HuH-7.5 (cell line): ENCODE data around the gene RFX1.
"Not testable (repeated sequence)": the region's sequence is repeated elsewhere in the genome, so short reads cannot be mapped to it uniquely, and the experiment has no call there.

ENCODE experiments used
- DNase-seq: peaks from one replicate; pipeline ENCODE4 v3.0.0; 2011; ENCODE audit warnings: low spot score

RFX1 gene

DNA sequence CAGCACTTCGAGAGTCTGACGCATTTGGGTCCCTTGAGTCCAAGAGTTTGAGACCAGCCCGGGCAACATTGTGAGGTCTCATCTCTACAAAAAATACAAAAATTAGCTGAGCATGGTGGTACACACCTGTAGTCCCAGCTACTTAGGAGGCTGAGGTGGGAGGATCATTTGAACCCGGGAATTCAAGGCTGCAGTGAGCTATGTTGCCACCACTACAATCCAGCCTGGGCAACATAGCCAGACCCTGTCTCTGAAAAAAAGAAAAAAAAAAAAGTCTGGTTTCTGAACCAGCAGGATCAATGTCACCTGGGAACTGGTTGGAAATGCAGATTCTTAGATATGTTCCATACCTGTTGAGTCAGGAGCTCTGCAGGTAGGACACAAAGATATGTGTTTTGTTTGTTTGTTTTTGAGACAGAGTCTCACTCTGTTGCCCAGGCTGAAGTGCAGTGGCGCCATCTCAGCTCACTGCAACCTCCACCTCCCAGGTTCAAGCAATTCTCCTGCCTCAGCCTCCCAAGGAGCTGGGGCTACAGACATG, 20.6 kb upstream of the RFX1 start:
- DNase-seq, result not testable (repeated sequence)

DNA sequence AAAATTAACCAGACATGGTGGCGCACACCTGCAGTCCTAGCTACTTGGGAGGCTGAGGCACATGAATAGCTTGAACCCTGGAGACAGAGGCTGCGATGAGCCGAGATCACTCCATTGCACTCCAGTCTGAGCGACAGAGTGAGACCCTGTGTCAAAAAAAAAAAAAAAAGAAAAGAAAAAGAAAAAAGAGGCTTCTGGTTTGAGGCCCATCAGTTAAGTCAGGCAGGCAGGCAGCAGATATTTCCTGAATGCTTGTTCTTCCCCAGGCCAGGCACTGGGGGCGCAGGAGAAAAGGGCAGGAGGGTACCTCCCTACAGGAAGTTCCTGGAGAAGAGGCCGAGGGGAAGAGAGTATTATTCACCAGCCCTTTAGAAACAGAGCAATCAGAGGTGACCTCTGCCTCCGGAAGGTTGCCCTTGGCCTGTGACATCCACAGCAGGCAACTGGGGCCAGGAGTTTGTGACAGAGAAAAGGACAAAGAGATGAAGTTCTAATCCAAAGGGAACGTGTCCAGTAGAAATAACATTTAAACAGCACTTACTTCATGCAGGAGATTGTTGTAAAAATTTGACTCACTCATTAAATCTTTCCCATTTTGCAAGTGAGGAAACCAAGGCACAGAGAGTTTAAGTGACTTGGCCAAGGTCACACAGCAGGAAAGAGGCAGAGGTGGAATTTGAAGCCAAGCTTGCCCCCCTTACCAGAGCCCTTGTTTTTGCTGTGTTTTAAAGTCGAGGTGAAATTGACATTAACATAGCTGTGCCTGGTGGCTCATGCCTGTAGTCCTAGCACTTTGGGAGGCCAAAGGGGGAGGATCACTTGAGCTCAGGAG, 17.5 kb upstream of the RFX1 start:
- DNase-seq, result peak; percentile 84

DNA sequence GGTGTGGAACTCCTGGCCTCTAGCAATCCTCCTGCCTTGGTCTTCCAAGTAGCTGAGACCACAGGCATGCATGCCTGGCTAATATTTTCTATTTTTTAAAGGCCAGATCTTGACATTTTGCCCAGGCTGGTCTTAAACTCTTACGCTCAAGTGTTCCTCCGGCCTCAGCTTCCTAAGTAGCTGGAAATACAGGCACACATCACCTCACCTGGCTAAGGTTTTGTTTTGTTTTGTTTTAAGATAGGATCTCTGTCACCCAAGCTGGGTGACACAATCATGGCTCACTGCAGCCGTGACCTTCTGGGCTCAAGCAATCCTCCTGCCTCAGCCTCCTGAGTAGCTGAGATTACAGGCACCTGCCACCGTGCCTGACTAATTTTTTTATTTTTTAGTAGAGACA, 16.3 kb upstream of the RFX1 start:
- DNase-seq, result no peak

DNA sequence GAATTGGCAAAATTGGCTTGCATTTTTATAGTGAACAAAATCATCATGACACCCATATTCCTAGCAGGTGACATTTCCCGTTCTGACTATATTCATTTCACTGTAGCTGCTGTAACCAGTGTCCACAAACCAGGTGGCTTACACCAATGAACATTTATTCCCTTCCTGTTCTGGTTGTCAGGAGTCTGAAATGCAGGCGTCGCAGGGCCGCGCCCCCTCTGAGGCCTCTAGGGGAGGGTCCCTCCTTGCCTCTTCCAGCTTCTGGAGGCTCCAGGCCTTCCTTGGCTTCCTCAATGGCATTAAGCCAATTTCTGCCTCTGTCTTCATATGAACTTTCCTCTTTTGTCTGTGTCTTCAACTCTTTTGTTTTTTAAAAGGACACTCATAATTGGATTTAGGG, 15.4 kb upstream of the RFX1 start:
- DNase-seq, result no peak

DNA sequence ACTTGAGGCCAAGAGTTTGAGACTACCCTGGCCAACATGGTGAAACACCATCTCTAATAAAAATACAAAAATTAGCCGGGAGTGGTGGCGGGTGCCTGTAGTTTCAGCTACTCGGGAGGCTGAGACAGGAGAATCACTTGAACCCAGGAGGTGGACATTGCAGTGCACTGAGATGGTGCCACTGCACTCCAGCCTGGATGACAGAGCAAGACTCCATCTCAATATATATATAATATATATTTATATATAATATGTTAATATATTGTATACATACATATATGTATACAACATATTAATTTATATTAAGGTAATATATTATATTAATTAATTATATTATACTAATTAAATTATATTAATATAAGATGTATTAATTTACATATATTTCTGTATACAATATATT, 13.6 kb upstream of the RFX1 start:
- DNase-seq, result not testable (repeated sequence)

DNA sequence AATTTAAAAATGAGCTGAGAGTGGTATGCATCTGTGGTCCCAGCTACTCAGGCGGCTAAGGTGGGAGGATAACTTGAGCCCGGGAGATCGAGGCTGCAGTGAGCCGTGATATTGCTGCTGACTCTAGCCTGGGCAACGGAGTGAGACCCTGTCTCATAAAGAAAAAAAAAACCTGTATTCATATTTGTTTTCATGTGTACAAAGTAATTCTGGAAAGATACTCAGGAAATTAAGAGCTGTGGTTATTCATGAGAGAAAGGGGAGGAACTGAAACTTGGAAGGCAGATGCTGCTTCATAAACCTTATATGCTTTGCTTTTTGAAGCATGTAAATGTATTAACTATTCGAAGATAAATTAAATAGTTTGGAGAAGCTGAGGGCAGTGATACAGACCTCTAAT, 13.0 kb upstream of the RFX1 start:
- no peak for DNase-seq

DNA sequence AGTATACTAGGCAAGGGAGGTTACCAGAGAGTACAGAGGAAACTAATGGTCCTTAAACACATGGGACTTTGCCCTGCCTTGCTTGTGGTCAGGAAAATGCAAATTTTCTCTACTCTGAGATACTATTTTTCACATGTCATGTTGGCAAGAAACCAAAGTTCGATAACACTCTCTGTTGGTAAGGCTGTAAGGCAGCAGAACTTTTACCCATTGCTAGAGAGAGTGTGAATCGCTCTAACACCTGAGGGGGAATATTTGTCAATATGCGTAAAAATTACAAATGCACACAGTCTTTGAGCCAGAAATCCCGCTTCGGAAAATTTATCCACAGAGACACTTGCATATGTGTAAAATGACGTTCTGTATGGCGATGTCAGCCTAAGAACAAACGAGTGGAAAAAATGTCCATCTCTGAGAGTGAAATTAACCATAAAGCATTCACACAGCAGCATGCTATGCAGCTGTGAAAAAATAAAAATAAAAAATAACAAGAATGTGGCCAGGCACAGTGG, 9.5 kb upstream of the RFX1 start:
- DNase-seq, result no peak

DNA sequence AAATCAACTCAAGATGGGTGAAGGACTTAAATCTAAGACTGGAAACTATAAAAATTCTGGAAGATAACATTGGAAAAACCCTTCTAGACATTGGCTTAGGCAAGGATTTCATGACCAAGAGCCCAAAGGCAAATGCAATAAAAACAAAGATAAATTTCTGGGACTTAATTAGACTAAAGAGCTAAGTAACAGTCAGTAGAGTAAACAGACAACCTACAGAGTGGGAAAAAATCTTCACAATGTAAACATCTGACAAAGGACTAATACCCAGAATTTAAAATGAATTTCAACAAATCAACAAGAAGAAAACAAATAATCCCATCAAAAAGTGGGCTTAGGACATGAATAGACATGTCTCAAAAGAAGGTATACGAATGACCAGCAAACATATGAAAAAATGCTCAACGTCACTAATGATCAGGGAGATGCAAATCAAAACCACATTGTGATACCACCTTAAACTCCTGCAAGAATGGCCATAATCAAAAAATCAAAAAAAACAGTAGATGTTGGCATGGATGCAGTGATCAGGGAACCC, 6.3 kb upstream of the RFX1 start:
- DNase-seq, result no peak

DNA sequence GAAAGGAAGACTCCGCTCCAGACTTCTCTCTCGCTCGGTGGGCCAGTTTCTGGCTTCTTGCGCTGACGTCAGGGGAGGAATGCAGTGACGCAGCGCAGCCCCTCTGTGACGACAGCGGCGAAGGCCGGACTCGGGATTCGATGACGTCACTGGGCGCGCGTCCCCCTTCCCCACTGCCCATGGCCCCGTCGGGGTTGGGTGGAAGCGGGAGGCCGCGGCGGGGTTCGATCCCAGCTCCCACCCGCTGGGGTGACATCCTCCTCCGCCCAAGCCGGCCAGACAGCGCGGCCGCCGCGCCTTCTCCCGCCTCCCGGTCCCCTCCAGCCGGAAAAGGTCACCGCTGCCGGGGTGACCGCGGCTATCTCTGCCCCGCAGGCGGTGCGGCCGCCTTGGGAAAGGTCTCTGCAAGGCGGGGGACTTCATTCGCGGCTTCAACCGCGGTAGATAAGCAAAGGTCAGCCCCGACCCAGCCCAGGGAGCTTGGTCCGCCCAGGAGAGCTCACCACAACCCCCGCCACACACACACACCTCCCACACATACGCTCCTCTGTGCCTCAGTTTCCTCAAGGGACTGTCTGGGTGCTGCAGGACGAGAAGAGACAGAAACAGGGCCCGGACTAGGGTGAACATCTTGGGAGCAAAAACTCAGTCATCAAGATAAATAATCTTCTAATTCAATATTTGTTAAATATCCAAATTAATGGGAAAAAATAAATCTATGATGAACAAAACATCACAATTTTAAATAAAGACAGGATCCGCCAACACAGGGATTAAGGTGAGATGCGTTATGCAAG, 844 bp upstream of the RFX1 start:
- DNase-seq, result no peak

DNA sequence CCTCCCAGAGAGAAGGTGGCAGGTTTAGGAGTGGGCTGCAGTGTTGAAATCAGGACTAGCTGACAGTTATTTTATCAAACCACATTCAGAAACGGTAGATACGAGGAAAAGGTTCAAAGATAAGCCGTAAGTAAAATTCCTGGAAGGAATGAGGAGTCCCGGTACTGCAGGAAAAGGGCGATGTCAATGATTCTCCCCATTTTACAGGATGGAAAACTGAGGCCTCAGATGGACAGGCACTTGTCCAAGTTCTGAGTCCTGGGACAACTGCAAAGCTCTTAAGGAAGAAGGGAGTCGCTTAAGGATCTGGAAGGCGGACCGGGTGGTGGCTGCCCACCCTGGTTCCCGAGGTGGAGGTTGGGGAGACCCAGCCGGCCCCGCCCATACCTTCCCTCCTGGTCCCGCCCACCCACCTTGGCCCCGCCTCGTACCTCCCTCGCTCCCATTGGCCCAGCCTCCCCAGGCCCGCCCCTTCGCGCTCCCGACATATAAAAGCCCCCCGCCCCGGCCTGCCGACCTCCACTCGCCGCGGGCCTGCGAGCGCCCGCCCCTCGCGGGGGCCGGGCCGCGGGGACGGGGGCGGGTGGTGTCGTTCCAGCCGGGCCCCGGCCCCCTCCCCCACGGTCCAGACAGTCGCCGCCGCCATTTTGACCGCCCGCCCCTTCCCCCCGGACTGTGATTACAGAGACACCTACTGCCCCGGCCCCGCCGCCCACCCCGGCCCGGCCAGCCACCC, 603 bp downstream of the RFX1 start:
- DNase-seq, result peak; percentile 86

DNA sequence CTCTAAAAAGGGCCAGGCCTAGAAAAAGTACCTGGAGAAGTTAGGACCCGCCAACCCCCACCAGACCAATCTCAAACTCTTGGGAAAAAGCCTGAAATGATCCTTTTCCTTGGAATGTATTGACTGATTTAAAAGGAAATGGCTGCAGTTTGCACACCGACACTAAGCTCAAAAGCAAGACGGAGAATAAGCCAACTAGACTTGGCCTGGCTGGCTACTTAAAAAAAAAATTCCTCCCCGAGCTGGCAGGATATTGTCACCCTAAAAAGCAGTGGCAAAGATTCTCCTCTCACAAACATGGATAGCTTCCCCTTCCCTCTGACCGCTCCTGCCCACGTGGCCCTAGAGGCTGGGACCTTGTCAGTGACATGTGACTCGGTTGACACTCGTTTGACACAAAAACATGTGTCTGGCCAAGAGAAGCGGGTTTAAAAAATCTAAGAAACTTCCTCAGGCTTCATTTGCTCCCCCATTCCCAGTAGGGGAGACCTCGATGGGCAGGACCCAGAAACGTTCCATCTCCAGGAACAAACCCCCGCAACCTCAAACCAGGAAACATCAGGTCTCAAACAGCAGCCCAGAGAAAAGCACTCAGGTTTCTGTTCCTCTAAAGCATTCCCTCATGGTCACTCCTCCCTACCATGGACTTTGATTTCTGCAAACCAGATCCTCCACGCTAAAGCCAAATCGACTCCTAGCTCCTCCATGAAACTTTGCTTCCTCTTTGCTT, 1.3 kb downstream of the RFX1 start:
- DNase-seq, result peak; percentile 30

DNA sequence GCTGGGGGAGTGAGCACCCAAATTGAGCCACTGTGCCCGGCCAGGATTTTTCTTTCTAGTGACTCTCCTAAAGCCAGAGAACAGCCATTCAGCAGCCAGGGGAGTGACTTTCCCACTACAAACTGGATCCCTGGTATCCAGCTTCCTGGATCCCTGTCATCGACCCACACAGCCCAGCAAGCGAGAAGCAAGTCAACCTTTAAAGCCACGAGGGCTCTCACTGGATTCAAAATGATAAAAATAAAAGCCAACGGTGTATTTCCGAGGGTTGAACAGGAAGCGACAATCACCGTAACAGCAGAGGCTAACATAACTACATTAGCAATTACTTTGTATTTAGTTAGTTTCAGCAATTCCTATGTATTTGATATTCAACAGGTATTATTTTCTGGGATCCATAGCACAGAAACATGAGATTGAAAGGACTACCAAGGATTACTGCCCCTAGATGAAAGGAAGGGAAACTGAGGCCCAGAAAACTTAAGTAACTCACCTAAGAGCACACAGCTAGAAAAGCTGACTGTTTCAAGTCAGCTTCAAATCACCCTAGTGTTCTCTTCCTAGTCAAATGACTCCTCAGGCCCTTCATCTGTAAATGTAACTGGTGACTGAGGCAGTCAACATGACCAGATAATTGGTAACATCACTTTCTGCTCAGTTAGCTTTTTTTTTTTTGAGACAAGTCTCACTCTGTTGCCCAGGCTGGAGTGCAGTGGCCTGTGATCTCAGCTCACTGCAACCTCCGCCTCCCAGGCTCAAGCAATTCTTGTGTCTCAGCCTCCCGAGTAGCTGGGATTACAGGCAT, 2.7 kb downstream of the RFX1 start:
- DNase-seq, result no peak

DNA sequence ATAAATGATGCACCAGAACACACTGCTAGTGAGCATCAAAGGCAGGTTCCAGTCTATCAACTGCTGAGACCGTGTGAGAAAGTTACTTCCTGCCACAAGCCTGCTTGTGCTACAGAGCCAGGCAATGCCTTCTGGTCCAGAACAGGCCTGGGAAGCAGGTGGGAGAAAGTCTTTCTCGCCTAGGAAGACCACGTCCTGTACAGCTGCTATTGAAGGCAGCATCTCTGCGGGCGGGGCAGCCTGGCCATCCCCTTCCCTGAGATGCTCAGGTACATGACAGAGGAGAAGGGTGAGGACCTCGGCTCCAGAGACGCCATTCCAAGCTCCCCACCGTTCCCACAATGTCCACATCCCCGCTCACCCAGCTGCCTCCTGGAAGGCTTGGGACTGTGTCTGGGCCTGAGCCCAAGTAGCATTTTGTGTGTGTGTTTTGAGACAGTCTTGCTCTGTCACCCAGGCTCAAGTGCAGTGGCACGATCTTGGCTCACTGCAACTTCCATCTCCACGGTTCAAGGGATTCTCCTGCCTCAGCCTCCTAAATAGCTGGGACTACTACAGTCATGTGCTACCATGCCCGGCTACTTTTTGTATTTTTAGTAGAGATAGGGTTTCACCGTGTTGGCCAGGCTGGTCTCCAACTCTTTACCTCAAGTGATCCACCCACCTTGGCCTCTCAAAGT, 3.4 kb downstream of the RFX1 start:
- peak; percentile 4 for DNase-seq

DNA sequence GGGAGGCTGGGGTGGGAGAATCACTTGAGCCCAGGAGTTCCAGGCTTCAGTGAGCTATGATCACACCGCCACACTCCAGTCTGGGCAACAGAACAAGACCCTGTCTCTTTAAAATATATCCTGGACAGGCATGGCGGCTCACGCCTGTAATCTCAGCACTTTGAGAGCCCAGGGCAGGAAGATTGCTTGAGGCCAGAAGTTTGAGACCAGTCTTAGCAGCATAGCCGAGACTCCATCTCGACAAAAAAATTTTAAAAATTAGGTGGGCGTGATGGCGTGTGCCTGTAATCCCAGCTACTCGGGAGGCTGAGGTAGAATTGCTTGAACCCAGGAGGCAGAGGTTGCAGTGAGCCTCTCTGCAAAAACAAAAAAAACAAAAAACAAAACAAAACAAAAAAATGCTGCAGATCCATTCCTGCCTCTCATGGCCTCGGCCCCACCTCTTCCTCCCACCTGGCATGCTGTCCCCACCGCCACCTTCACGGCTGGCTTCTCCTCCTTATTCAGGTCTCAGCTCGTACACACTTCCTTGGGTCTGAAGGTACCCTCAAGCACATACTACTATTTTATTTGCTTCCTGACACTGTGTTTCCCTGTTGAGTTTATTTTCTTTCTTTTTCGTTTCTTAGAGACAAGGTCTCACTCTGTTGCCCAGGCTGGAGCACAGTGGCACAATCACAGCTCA, 5.3 kb downstream of the RFX1 start:
- no peak for DNase-seq

DNA sequence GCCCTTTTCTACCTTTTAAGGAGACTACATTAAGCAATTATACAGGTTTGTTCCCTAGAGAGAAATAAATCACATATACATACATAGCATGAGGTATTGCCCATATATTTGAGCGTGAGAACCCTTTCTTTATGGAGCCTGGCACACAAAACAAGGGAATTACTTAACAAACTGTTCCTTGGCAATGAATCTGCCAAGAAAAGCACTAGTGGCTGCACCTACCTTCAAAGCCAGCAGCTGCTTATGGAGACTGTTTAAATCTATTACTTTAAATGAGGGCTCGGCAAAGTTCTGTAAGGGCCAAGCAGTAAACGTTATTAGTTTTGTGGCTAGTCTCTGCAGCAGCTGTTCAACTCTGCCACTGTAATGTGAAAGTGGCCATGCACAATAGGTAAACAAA, 7.0 kb downstream of the RFX1 start:
- no peak for DNase-seq

DNA sequence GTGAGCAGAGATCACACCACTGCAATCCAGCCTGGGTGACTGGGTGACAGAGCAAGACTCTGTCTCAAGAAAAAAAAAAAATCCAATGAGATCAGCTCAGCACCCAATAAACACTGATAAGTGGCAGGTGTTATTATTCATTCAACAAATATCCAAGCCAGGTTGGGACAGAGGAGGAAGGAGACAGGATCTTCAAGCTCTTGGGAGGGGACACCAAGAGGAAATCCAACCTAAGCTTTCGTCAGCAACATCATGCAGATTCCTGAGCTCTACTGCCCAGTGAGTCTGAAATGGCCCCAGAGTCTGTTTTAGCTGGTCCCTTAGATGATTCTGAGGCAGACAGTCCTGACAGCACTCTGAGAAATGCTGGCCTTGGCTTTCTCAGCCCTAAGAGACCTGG, 7.7 kb downstream of the RFX1 start:
- no peak for DNase-seq

DNA sequence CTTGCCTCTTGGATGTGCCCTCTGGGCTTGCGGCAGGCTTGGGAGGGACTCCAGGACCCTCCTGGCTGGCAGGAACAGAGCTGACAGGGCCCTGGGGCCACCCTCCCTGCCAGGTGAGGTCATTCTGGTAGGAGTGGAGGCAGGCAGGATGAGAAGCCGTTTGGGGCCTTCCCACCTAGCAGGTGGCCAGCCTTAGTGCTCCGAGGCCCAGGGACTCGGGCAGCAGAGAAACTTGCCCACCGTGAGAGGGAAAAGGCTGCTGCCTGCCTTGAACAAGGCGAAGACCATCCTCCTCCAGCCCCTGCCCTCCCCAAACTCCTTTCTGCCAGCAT, 8.5 kb downstream of the RFX1 start:
- peak; percentile 3 for DNase-seq

DNA sequence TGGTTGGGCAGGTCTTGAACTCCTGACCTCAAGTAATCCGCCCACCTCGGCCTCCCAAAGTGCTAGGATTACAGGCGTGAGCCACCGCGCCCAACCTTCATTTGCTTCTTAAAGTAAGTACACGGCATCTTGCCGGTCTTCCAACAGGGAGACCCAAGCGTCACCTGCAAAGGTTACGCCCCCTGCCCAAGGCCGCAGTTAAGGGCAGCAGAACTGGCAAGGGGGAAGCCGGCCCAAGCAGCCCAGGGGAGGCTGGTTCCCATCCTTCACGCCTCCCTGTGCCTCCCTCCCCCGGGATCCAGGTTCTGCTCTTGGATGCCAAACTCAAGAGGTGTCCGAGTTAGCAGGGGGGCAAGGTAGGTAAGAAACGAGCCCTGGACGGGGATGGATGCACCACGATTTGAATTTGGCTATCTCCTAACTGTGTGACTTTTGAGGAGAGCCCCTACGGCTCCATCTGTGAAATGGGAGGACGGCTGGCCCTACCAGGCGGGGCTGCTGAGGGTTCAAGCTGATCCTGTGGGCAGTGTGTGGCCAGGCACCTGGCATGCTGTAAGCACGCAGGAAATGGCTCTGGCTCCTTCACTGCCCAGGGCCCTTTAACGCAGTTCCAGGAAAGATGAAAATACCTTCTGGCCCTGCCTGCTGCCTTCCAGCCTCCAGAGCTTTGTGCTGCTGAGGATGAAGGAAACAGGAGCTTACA, 9.0 kb downstream of the RFX1 start:
- DNase-seq, result peak; percentile 6
